T-helper 2 cell (primary cell): ENCODE data around the gene TTC7B.

Experiments
- DNase-seq, 5 experiments: peaks; one replicate each; pipeline versions ENCODE4 v3.0.0 to v3.0.0-alpha.2; 2012 to 2022

Gene TTC7B

DNA sequence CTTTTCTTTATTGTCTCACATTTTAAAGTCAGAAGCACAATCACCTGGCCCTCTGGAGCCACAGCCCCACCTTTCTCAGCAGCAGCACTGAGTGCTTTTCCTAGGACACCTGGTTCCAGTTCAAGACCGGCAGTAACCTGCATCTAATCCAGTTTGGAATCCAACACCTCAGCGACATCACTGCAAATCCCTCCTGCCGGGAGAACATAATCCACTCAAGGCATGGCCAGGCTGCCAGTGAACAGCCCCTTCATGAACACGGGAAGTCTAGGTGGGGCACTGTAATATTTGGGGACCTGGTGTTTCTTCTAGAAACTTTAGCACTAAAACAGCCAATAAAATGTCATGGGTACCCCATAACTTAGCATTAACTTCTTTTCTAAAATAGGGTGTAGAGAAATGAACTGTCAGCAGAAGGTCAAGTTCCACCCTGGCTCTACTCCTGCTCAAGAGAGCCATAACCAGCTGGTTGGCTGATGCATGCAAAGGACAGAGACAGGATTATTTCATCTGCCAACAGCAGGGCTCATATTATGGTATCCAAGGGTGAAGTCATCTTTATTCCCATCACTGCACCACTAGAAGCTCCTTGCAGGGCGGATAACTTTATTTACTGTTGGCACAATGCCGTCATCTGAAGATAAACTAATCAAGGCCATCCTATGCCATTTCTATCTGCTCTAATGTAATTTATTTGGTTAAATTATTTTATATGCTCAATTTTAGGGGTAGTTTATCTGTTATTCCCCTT lies 76.7 kb downstream of the TTC7B start:
- no peak for DNase-seq

DNA sequence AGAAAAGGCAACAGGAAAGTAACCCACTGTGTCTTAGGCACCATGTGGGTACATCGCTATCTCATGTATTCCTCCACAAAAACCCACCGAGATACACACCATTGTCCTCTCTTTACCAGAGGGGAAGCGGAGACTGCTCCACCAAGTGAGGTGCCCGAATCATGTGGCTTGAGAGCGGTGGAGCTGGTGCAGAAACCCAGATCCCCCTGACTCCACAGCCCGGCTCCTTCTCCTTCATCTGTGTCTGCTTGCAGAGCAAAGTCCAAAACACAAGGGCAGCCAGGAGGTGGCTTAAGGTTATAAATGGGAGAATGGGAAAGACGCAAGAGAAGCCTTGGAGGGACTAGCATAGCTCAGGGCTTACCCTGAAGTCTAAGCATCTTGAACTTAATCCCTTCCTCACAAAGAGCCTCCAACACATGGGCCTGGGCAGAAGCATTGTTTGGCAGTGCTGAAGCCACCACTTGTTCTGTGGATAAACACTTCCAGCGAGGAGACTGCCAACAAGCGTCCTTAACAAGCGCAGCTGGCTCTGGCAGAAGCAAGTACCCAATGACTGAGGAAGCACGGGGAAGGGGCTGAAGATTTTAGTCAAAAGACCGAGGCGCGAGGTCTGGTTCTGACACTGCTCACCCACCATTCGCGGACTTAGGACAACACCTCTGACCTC lies 83.0 kb downstream of the TTC7B start:
- DNase-seq, result no peak

- DNase-seq, result no peak
These were observed 83.5 kb downstream of the TTC7B start for GRCh38 chr14:90732718-90733117.

GRCh38 chr14:90732139-90732538 lies 84.1 kb downstream of the TTC7B start:
- DNase-seq, result no peak

GRCh38 chr14:90731487-90731886 lies 84.7 kb downstream of the TTC7B start:
- no peak for DNase-seq

DNA sequence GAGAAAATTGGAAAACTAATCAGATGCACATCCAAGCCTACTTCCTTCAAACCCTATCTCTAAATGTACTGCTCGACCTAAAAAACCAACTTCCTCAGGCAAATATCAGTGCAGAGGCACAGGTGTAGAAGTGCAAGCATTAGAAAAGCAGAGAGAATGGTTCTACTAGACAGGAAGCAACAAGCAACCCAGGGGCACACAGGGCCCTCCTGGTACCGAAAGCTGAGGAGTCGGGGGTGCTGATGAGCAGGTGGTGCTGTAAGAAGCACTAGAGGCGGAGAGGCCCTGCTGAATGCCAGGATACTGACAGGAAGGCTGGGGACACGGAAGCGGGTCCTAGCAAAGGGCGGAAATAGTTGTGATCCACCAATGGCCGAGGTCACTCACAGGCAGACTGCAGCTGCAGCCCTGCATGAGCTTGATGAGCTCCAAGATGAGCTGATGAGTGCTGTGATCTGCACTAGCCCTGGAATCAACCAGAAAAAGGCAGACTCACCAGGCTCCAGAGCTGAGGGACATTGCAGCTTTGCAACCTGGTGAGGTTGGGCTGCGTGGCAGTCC lies 85.9 kb downstream of the TTC7B start:
- no peak for DNase-seq

DNA sequence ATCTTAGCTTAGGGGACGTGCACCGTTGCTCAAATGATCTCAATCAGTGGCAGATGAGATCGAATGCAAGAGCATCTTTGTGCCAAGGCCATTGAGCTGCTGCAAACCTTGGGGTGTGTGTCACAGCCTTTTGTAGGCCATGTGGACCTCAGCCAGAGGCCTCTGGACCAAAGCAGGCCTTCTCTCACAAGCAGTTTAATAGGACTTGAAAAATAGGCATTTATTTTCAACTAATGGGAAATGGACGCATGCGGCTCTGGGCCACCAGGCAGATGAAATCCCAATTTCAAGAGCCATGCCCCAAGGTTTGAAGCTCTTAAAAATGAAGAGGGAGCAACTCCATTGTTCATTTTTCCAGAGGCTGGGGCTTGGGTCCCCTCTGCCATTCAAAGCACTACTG lies 87.3 kb downstream of the TTC7B start:
- no peak for DNase-seq

- no peak for DNase-seq
These were observed 89.1 kb downstream of the TTC7B start for GRCh38 chr14:90727082-90727481.

- DNase-seq, result no peak
These were observed 89.6 kb downstream of the TTC7B start for GRCh38 chr14:90726656-90727055.

DNA sequence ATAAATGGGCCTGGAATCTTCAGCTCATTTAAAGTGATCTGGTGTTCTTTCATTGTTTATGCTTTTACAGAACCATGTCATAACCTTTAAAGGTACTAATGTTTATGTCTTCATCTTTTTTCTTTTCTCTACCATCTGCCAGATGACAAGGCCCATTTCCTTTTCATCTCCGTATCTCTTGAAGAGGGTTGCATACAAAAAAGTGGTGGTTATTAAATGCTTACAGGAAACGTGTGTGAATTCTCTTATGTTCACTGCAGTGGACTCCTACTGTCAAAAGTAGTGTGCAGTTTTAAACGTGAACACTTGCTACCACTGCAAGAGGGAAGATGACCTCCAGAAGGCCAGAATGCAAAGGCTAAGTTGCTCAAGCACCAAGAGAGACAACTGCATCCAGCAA lies 91.4 kb downstream of the TTC7B start:
- DNase-seq, result no peak

GRCh38 chr14:90722590-90722989 lies 93.6 kb downstream of the TTC7B start:
- DNase-seq, result no peak

GRCh38 chr14:90721619-90722305 lies 94.5 kb downstream of the TTC7B start:
- no peak for DNase-seq

DNA sequence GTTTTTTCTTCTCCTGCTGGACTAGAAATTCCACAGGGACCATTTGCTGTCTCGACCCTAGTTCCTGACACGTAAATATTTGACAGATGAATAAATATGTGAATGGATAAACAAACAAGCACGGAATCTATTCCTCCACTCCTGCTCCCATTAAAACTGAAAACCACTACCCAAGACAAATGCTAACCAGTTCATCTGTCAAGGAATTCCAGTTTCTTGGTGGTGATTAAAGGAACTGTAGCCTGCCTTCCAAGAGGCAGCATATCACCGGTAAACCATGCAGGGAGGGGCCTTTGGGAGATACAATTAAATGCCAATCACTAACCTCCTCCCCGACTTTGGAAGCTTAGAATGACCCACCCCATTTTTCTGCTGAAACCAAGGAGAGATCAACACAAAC lies 95.4 kb downstream of the TTC7B start:
- DNase-seq, result no peak

- DNase-seq, result no peak
These were observed 95.9 kb downstream of the TTC7B start for GRCh38 chr14:90720336-90720735.

GRCh38 chr14:90717916-90718315 lies 98.3 kb downstream of the TTC7B start:
- no peak for DNase-seq

- DNase-seq, result no peak
These were observed 100.2 kb downstream of the TTC7B start for GRCh38 chr14:90715993-90716392.

- DNase-seq, result no peak
These were observed 100.7 kb downstream of the TTC7B start for GRCh38 chr14:90715495-90715894.

DNA sequence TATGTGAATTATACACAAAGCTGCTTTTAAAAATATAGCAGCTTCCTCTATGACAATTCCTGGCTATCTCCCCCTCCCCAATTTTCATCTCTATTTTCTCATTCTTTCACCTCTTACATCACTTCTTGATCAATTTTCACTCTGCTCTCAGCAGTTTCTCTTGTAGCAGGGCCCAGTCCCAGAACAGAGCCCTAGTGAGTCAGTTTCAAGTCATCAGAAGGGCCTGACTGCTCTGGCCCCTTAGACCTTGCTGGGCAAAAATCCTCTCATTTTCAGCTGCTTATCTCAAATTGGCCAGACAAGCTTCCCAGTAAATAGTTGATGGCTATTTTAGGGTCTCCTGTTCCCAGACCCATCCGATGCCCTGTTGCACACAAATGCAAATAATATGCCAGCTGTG lies 101.4 kb downstream of the TTC7B start:
- no peak for DNase-seq

DNA sequence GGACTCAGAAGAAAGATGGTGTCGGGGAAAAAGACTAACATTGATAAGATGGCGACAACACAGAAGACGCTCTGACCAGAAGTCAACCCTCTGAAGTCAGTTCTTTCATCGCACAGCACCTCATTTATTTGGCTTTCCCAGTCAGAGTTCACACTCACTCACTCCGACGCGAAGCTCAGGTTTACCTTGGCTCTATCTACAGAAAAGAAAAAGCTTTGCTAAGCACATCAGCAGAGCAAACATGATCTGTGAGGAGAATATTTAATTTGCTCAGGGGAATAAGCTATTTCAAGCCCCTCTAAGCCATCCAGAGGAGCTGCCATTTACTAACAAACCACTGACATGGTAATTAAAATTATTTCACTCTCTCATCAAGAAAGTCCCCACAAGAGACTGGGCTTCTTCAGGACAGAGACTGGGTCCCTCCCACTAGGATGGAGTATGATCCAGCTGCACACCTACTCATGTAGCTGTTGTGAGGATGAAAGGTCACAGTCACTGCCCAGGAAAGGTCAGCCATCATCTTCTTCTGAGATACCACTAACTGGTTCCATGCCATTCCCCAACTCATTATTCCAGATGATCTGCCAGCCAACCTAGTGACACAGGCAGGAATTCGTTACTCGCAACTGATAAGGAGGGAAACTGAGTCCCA lies 111.4 kb downstream of the TTC7B start:
- no peak for DNase-seq

DNA sequence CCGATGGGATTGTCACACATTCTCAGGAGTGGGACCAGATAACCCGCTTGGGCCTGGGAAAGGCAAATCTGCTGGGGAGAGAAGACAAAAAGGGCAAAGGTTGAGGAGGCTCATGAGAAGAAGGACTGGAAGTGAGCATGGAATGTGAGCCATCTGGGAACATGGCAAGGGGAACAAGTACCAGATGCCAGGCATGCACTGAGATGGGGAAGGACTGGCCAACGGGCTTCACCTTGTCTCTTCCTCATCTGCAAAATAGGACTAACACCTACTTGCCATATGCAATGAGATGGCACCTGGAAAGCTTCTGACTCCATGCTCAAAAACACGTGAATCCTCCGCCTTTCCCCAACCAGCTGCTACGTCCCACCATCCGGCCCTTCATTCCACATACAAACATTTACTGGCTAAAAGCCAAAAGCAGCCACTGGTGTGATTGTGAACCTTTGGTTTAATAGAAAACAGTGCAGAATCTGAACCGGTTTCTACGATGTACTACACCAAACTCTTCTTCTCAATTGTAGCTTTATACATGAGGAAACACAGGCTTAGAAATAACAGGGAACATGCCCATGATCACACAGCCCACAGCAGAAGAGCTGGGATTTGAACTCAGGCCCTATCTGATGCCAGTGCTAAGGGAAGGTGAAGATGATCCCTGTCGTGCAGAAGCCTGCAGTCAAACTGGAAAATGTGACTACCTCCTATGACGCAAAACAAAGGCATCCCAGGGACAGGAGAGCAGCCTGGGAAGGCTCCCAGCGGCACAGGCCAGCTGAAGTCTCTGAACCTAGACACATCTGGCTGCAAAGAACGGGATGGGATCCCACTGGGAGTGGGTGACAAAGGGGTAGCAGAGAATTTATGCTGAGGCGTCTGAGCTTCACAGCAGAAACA lies 112.1 kb downstream of the TTC7B start:
- DNase-seq, result no peak

GRCh38 chr14:90700933-90701776 lies 115.1 kb downstream of the TTC7B start:
- DNase-seq, result no peak
